ENCODE data around the gene CACNA2D2. TPM values are rescaled to one million over a fixed set of nuclear protein-coding genes. Genes with fewer than 3 reads are reported as not detected.

Gene CACNA2D2
- total and polyA plus RNA-seq, 2 of the 8 experiments (the other 6 are each of a cell fraction or from before 2014, with no cell fraction given), result 14.1 to 25.0 TPM

- Histone ChIP-seq H3K27me3 (replicated peaks in 1 of 4; ENCODE audit: control insufficient read depth in 3 of 4, extremely low read depth in 1 of 4, insufficient read depth in 3 of 4, low read length in 3 of 4) (peaks cover 23 to 66% (median 52%) of the 10 kb centered on the region in 4 experiments), H4K20me1 (replicated peaks in 1 of 2; ENCODE audit: control insufficient read depth in 1 of 2, insufficient read depth in 2 of 2, low read length in 2 of 2) (peaks cover 0 to 10% of the 10 kb centered on the region in 2 experiments), H3K4me3 (ENCODE audit: extremely low read depth in 1 of 4, insufficient read depth in 2 of 4, low read depth in 3 of 4, low read length in 4 of 4) (peak within 1 kb of the TSS; percentile 33 to 63 (median 46))
- no peak for TF ChIP-seq SP1 (IDR thresholded peaks at IDR 0.05; ENCODE audit: low read depth, low read length)
- no peak for TF ChIP-seq NANOG (IDR thresholded peaks at IDR 0.05; ENCODE audit: insufficient read depth, low read depth, low read length, poor library complexity, severe bottlenecking)
- no peak for TF ChIP-seq POLR2AphosphoS5 (IDR thresholded peaks at IDR 0.05; ENCODE audit: low read depth, low read length)
- no peak for TF ChIP-seq YY1 (IDR thresholded peaks at IDR 0.05; ENCODE audit: low read depth, low read length)
- TF ChIP-seq KDM1A (IDR thresholded peaks at IDR 0.05; ENCODE audit: borderline replicate concordance, low read length), result no peak
- TF ChIP-seq SIN3A (conservative IDR thresholded peaks at IDR 0.05 in 1 of 2, IDR thresholded peaks at IDR 0.05 in 1 of 2; ENCODE audit: low read depth in 1 of 2, low read length in 2 of 2), result no peak
- no peak for TF ChIP-seq SP2 (IDR thresholded peaks at IDR 0.05; ENCODE audit: low read length)
- no peak for TF ChIP-seq ATF3 (IDR thresholded peaks at IDR 0.05; ENCODE audit: insufficient read depth, low read depth, low read length)
- no peak for TF ChIP-seq JUN (IDR thresholded peaks at IDR 0.05; ENCODE audit: low read depth, low read length)
These were observed 162.7 kb downstream of the CACNA2D2 start, which contains the start of gene RASSF1 for GRCh38 chr3:50340448-50341329. Gene RASSF1, minus strand, starts transcription at chr3:50340836. Its CDS starts 31 bp downstream, at chr3:50340805.

More at GRCh38 chr3:50340448-50341329, 162.7 kb downstream of the CACNA2D2 start, which contains the start of gene RASSF1:
- peak within 1 kb of the TSS; percentile 98 for H2BK15ac ChIP-seq (ENCODE audit: low read length)
- 9% methylated on average over 75 of the region's 85 CpGs; no CpG with 5 or more reads in 1 of the 2 experiments for WGBS, 2 experiments (ENCODE audit: extremely low coverage in 1 of 2, insufficient coverage in 1 of 2, insufficient read length in 1 of 2, insufficient replicate concordance in 2 of 2, low coverage in 1 of 2, low lambda C conversion rate in 2 of 2, missing lambda C conversion rate in 1 of 2)
- peak within 1 kb of the TSS; percentile 75 for H3K18ac ChIP-seq (ENCODE audit: extremely low read depth, low read length)
- H3K36me3 ChIP-seq (ENCODE audit: control insufficient read depth in 2 of 4, insufficient read depth in 4 of 4, low read length in 3 of 4), result no peaks in the 10 kb centered on the region
- H2BK5ac ChIP-seq (ENCODE audit: low read depth, low read length), result peak within 1 kb of the TSS; percentile 30; the same call in 1 of the 2 replicates
- ChIA-PET CTCF (ENCODE audit: partially characterized antibody) (interaction anchor here (0.7 to 10.0 kb wide), 8 partner anchors 9 to 273 kb away, joined by 3 to 84 read pairs (median 3); no protein-coding TSS in a partner anchor), POLR2A (ENCODE audit: partially characterized antibody) (interaction anchor here (0.5 to 3.3 kb wide), 9 partner anchors 9 to 78 kb away, joined by 3 to 17 read pairs (median 3); partner anchors contain the start of genes CYB561D2, HYAL2, NPRL2 and TUSC2)
- H4K91ac ChIP-seq (replicated peaks; ENCODE audit: insufficient read length, low read length), result peak within 1 kb of the TSS; percentile 34
- FAIRE-seq, result no peak
- H3K9me3 ChIP-seq (ENCODE audit: insufficient read depth in 2 of 2, low read depth in 1 of 2, low read length in 1 of 2), result no peaks in the 10 kb centered on the region
- no peak within 1 kb of the TSS; a peak in 1 of 7 replicates for H3K9ac ChIP-seq (replicated peaks in 1 of 4; ENCODE audit: extremely low read depth in 1 of 4, low read depth in 3 of 4, low read length in 3 of 4)
- no peak within 1 kb of the TSS for H4K5ac ChIP-seq (ENCODE audit: insufficient read length, low read depth, low read length)
- peaks cover 1% of the 10 kb centered on the region; the same call in 1 of the 2 replicates for H3K79me1 ChIP-seq (ENCODE audit: low read depth, low read length)
- H3K4me1 ChIP-seq (replicated peaks in 1 of 4; ENCODE audit: control insufficient read depth in 3 of 4, insufficient read depth in 4 of 4, low read length in 3 of 4), result peaks cover 0 to 19% (median 14%) of the 10 kb centered on the region in 4 experiments; a peak in 5 of 7 replicates
- DNase-seq (ENCODE audit: low read depth in 1 of 2, low spot score in 2 of 2), result peak in 1 of 2 experiments; percentile 66
- H2AK5ac ChIP-seq (ENCODE audit: low read depth, low read length), result no peak within 1 kb of the TSS
- peak within 1 kb of the TSS; percentile 83 for H4K8ac ChIP-seq (ENCODE audit: extremely low read depth, insufficient read depth, low read length)
- H3K4me2 ChIP-seq (ENCODE audit: insufficient read depth in 1 of 2, low read depth in 2 of 2, low read length in 2 of 2), result peak within 1 kb of the TSS; percentile 65 to 87
- H2BK12ac ChIP-seq (ENCODE audit: low read depth, low read length), result peak within 1 kb of the TSS; percentile 68; the same call in 1 of the 2 replicates
- no peak within 1 kb of the TSS for H3K23ac ChIP-seq (ENCODE audit: insufficient read length)
- no peak within 1 kb of the TSS for H3K27ac ChIP-seq (ENCODE audit: low read depth, low read length)
- H3K14ac ChIP-seq (ENCODE audit: insufficient read length), result no peak within 1 kb of the TSS
- H2BK120ac ChIP-seq (replicated peaks; ENCODE audit: low read depth, low read length), result no peak within 1 kb of the TSS
- H3K56ac ChIP-seq (replicated peaks; ENCODE audit: insufficient read length, low read depth, low read length), result no peak within 1 kb of the TSS
- H2BK20ac ChIP-seq (ENCODE audit: low read length), result no peak within 1 kb of the TSS
- peaks cover 0 to 11% of the 10 kb centered on the region in 2 experiments; a peak in 2 of 4 replicates for H3K79me2 ChIP-seq (ENCODE audit: control insufficient read depth in 1 of 2, insufficient read depth in 2 of 2, low read length in 2 of 2)
- peak within 1 kb of the TSS; percentile 6 for H3K4ac ChIP-seq (replicated peaks; ENCODE audit: insufficient read length, low read depth, low read length)
- H2AFZ ChIP-seq (ENCODE audit: low read length), result peak within 1 kb of the TSS; percentile 81; the same call in 1 of the 2 replicates
- H3K23me2 ChIP-seq (ENCODE audit: low read depth, low read length), result peaks cover 22% of the 10 kb centered on the region

All from H1 (cell line).